GM18909 (cell line): ENCODE results near the gene TBCD.

Experiments
- ATAC-seq: cut with Tn5 transposase; IDR thresholded peaks from one replicate; pipeline ENCODE4 v1.9.1; 2021; ENCODE audit warnings: mild to moderate bottlenecking; ENCODE audit not compliant: unreplicated experiment, poor library complexity

The TBCD gene

GRCh38 chr17:82787081-82787848 lies 35.4 kb downstream of the TBCD start:
- ATAC-seq: no peak

- ATAC-seq: no peak
These were observed 36.5 kb downstream of the TBCD start for GRCh38 chr17:82788206-82789001.

- ATAC-seq: no peak
These were observed 37.3 kb downstream of the TBCD start for GRCh38 chr17:82789051-82789592.

GRCh38 chr17:82789806-82790205 lies 37.9 kb downstream of the TBCD start:
- no peak for ATAC-seq

- ATAC-seq: no peak
These were observed 38.5 kb downstream of the TBCD start for GRCh38 chr17:82790391-82790790.

GRCh38 chr17:82791532-82791931 lies 39.7 kb downstream of the TBCD start:
- ATAC-seq: no peak

GRCh38 chr17:82793974-82794630 lies 42.2 kb downstream of the TBCD start:
- no peak for ATAC-seq

- no peak for ATAC-seq
These were observed 43.1 kb downstream of the TBCD start for GRCh38 chr17:82794781-82795482.

- ATAC-seq: no peak
These were observed 43.8 kb downstream of the TBCD start for GRCh38 chr17:82795615-82796014.

GRCh38 chr17:82797061-82797460 lies 45.2 kb downstream of the TBCD start:
- no peak for ATAC-seq

GRCh38 chr17:82798752-82799151 lies 46.9 kb downstream of the TBCD start:
- ATAC-seq: no peak

GRCh38 chr17:82799591-82799990 lies 47.7 kb downstream of the TBCD start:
- no peak for ATAC-seq

GRCh38 chr17:82800885-82801284 lies 49.0 kb downstream of the TBCD start:
- no peak for ATAC-seq

- no peak for ATAC-seq
These were observed 49.6 kb downstream of the TBCD start for GRCh38 chr17:82801377-82801970.

- ATAC-seq: no peak
These were observed 50.4 kb downstream of the TBCD start for GRCh38 chr17:82802075-82802780.

- ATAC-seq: no peak
These were observed 51.3 kb downstream of the TBCD start for GRCh38 chr17:82803185-82803584.

- no peak for ATAC-seq
These were observed 51.7 kb downstream of the TBCD start for GRCh38 chr17:82803606-82804005.

- no peak for ATAC-seq
These were observed 52.8 kb downstream of the TBCD start for GRCh38 chr17:82804442-82805191.

GRCh38 chr17:82805254-82805653 lies 53.4 kb downstream of the TBCD start:
- ATAC-seq: no peak
